Smooth muscle cell (in vitro differentiated cells): ENCODE results near the gene ATRNL1. TPM values are rescaled to one million over a fixed set of nuclear protein-coding genes. Genes with fewer than 3 reads are reported as not detected.

Experiments
- DNase-seq: peaks from one replicate; lab custom pipeline; 2025; ENCODE audit not compliant: unreplicated experiment; lab: John Stamatoyannopoulos, UW
- H2AFZ ChIP-seq: fragments of 200-600 bp; sonication (generic); 2 replicates; pipeline ENCODE4 v1.6.0; 2016; ENCODE audit warnings: antibody characterized with exemption, low read depth, mild to moderate bottlenecking
- H3F3A ChIP-seq: fragments of 200-600 bp; sonication (generic); 2 replicates; pipeline ENCODE4 v1.6.0; 2017; ENCODE audit warnings: antibody characterized with exemption, low read depth
- H3K27ac ChIP-seq: fragments of 200-600 bp; sonication (generic); 2 replicates; pipeline ENCODE4 v1.5.1; 2016; ENCODE audit warnings: low read depth, mild to moderate bottlenecking
- H3K27me3 ChIP-seq: fragments of 200-600 bp; sonication (generic); 2 replicates; pipeline ENCODE4 v1.6.1; 2016; ENCODE audit warnings: low read depth, mild to moderate bottlenecking
- H3K36me3 ChIP-seq: fragments of 200-600 bp; sonication (generic); 2 replicates; pipeline ENCODE4 v1.5.1; 2016; ENCODE audit warnings: low read depth
- H3K4me1 ChIP-seq: fragments of 200-600 bp; sonication (generic); 2 replicates; pipeline ENCODE4 v1.5.1; 2016; ENCODE audit warnings: low read depth
- H3K4me2 ChIP-seq: fragments of 200-600 bp; sonication (generic); 2 replicates; pipeline ENCODE4 v1.6.0; 2016; ENCODE audit warnings: mild to moderate bottlenecking
- H3K4me3 ChIP-seq: fragments of 200-600 bp; sonication (generic); 2 replicates; pipeline ENCODE4 v1.5.1; 2016; ENCODE audit warnings: mild to moderate bottlenecking
- H3K79me2 ChIP-seq: fragments of 200-600 bp; sonication (generic); 2 replicates; pipeline ENCODE4 v1.6.0; 2016; ENCODE audit warnings: low read depth, mild to moderate bottlenecking
- H3K9ac ChIP-seq: fragments of 200-600 bp; sonication (generic); 2 replicates; pipeline ENCODE4 v1.6.0; 2016; ENCODE audit warnings: low read depth
- H3K9me3 ChIP-seq: fragments of 200-600 bp; sonication (generic); replicated peaks from 2 replicates; pipeline ENCODE4 v1.5.1; 2016; ENCODE audit warnings: low read depth
- H4K20me1 ChIP-seq: fragments of 200-600 bp; sonication (generic); 2 replicates; pipeline ENCODE4 v1.6.0; 2016; ENCODE audit warnings: low read depth
- WGBS: methylation state at CpG from one replicate; pipeline ENCODE4 v1.1.7; 2016; ENCODE audit warnings: low lambda C conversion rate; 5-methylcytosine and 5-hydroxymethylcytosine counted together
- polyA plus RNA-seq: library from polyadenylated mRNA; unstranded; fragments of >200 nt; fragmentation: Nextera tagmentation; extraction: Ambion mirVana; gene quantifications from 2 replicates; pipeline ENCODE4 v1.2.1, GENCODE V29; 2016
- total RNA-seq: library from RNA; depleted of rRNA; stranded (reverse); fragments of >200 nt; gene quantifications from 2 replicates; pipeline ENCODE4 v1.2.3, GENCODE V29; 2014
- TF ChIP-seq, protein P1 (sequence below): fragments of 200-600 bp; sonication (generic); IDR thresholded peaks from 2 replicates; pipeline ENCODE4 v1.5.1; 2017; ENCODE audit warnings: borderline replicate concordance, mild to moderate bottlenecking, antibody characterized with exemption; ENCODE audit not compliant: insufficient read depth, poor library complexity, severe bottlenecking

ATRNL1 gene
- total and polyA plus RNA-seq, 2 experiments from 2014 or later: 2.7 to 14.9 TPM

DNA sequence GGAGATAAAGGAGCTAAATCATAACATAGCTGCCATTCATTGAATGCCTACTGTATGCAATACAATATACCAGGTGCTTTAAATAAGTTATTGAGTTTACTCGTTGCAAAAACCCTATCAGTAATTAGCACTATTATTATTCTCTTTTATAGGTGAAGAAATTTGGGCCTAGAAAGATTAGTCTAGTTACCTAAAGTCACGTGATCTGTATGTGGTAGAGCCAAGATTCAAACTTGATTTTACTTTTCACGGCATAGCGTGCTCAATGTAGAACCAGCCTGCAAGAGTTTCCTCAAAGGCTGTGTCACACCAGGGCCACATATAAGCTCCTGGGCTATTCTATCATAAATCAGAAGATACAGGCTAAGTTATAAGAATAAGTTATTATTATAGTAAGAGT, 740.0 kb downstream of the ATRNL1 start:
- WGBS: 49% methylated on average over 4 of the region's 4 CpGs
- Histone ChIP-seq H3K9me3 (no peaks in the 10 kb centered on the region), H3K27me3 (no peaks in the 10 kb centered on the region), H3K9ac (no peak overlapping the region), H3F3A (peaks cover 5% of the 10 kb centered on the region), H3K27ac (no peak overlapping the region), H3K4me3 (no peak overlapping the region), H3K4me1 (no peaks in the 10 kb centered on the region), H3K79me2 (no peaks in the 10 kb centered on the region), H3K36me3 (no peaks in the 10 kb centered on the region), H3K4me2 (no peak overlapping the region), H4K20me1 (no peaks in the 10 kb centered on the region), H2AFZ (no peak overlapping the region)
- DNase-seq: no peak
- TF ChIP-seq, protein P1, sequence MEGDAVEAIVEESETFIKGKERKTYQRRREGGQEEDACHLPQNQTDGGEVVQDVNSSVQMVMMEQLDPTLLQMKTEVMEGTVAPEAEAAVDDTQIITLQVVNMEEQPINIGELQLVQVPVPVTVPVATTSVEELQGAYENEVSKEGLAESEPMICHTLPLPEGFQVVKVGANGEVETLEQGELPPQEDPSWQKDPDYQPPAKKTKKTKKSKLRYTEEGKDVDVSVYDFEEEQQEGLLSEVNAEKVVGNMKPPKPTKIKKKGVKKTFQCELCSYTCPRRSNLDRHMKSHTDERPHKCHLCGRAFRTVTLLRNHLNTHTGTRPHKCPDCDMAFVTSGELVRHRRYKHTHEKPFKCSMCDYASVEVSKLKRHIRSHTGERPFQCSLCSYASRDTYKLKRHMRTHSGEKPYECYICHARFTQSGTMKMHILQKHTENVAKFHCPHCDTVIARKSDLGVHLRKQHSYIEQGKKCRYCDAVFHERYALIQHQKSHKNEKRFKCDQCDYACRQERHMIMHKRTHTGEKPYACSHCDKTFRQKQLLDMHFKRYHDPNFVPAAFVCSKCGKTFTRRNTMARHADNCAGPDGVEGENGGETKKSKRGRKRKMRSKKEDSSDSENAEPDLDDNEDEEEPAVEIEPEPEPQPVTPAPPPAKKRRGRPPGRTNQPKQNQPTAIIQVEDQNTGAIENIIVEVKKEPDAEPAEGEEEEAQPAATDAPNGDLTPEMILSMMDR: no peak

DNA sequence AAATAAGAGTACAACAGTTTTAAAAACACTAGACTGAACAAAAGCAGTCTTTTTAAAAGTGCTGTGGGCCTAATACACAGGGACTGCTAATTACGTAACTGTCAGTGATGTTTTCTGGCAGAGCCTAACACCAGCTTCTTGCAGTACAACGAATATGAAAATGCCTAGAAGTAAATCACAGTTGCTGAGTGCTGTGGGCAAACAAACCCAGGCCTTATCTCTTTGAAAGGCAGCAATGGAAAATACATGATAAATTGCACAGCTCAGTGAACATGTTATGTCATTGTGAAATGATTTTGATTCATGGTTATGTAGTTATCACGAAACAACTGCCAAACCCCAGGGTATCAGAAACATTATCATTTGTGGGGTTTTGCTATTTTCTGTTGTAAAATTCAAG, 751.4 kb downstream of the ATRNL1 start:
- H2AFZ ChIP-seq: no peak overlapping the region
- H3K36me3 ChIP-seq: no peaks in the 10 kb centered on the region
- no peak for DNase-seq
- H3K27me3 ChIP-seq: no peaks in the 10 kb centered on the region
- no peak overlapping the region for H3K27ac ChIP-seq
- H3K4me2 ChIP-seq: no peak overlapping the region
- H3K4me3 ChIP-seq: no peak overlapping the region
- H4K20me1 ChIP-seq: no peaks in the 10 kb centered on the region
- TF ChIP-seq, protein P1: no peak
- no peaks in the 10 kb centered on the region for H3K79me2 ChIP-seq
- no peaks in the 10 kb centered on the region for H3K9me3 ChIP-seq
- WGBS: 30% methylated on average over 3 of the region's 3 CpGs
- no peaks in the 10 kb centered on the region for H3K4me1 ChIP-seq
- H3K9ac ChIP-seq: no peak overlapping the region
- H3F3A ChIP-seq: no peaks in the 10 kb centered on the region

DNA sequence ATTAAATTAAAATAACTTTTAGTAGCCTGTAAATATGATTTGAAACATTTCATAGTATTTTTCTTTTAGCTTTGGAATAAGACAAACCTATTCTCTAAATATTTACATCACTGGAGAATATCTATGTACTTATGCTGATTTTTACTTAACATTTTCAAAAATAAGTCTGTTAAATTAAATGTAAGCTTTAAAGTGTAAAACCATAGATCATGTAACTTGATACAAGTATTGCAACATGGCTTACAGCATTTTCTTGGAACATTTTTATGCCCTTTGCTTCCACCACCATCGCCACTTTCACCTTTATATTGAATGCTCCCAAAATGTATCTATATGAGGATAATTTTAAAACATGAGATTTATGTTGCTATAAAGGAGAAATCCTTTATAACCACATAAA, 752.8 kb downstream of the ATRNL1 start:
- no peak overlapping the region for H3K4me3 ChIP-seq
- no peak overlapping the region for H3K9ac ChIP-seq
- no peaks in the 10 kb centered on the region for H4K20me1 ChIP-seq
- H3K4me2 ChIP-seq: no peak overlapping the region
- WGBS: 90% methylated on average over 1 of the region's 1 CpG
- no peaks in the 10 kb centered on the region for H3K9me3 ChIP-seq
- no peaks in the 10 kb centered on the region for H3K79me2 ChIP-seq
- TF ChIP-seq, protein P1: no peak
- H3K27ac ChIP-seq: no peak overlapping the region
- H3K27me3 ChIP-seq: no peaks in the 10 kb centered on the region
- H3F3A ChIP-seq: no peaks in the 10 kb centered on the region
- no peaks in the 10 kb centered on the region for H3K36me3 ChIP-seq
- H2AFZ ChIP-seq: no peak overlapping the region
- H3K4me1 ChIP-seq: no peaks in the 10 kb centered on the region
- DNase-seq: no peak

DNA sequence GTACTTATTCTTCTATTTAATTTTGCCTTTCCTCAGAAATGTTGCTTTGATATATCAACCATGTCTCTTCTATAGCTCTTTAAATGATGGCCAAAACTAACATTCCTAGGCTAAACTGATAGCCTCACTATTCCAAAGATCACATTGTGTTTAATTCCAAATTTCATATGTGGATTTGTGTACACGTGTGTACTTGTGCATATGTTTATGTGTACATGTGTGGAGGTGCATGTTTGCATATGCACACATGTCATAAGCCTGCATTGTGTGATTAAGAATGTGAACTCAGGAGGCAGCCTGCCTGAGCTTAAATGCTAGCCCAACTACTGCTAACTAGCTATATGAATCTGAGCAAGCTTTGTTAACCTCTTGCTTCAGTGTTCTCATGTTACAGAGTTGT, 753.4 kb downstream of the ATRNL1 start:
- Histone ChIP-seq H3K27me3 (no peaks in the 10 kb centered on the region), H4K20me1 (no peaks in the 10 kb centered on the region), H3F3A (no peaks in the 10 kb centered on the region), H3K27ac (no peak overlapping the region), H3K79me2 (no peaks in the 10 kb centered on the region), H3K36me3 (no peaks in the 10 kb centered on the region), H3K4me1 (no peaks in the 10 kb centered on the region), H3K4me3 (no peak overlapping the region), H3K9me3 (no peaks in the 10 kb centered on the region), H2AFZ (no peak overlapping the region), H3K4me2 (no peak overlapping the region), H3K9ac (no peak overlapping the region)
- DNase-seq: no peak
- TF ChIP-seq, protein P1: no peak
- 97% methylated on average over 1 of the region's 1 CpG for WGBS
